ENCODE data around the gene ENTREP1.
"Not testable (repeated sequence)": the region's sequence is repeated elsewhere in the genome, so short reads cannot be mapped to it uniquely, and the experiment has no call there.

The ENTREP1 gene, protein sequence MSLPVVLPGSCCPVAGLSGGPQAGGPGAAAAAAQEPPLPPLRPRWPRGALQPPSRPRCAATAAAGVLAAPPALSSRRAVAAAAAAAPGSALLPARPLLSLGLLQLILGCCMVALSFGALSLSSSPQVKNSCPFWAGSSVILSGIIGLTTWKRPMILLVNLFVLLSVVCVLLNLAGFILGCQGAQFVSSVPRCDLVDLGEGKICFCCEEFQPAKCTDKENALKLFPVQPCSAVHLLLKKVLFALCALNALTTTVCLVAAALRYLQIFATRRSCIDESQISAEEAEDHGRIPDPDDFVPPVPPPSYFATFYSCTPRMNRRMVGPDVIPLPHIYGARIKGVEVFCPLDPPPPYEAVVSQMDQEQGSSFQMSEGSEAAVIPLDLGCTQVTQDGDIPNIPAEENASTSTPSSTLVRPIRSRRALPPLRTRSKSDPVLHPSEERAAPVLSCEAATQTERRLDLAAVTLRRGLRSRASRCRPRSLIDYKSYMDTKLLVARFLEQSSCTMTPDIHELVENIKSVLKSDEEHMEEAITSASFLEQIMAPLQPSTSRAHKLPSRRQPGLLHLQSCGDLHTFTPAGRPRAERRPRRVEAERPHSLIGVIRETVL

DNA sequence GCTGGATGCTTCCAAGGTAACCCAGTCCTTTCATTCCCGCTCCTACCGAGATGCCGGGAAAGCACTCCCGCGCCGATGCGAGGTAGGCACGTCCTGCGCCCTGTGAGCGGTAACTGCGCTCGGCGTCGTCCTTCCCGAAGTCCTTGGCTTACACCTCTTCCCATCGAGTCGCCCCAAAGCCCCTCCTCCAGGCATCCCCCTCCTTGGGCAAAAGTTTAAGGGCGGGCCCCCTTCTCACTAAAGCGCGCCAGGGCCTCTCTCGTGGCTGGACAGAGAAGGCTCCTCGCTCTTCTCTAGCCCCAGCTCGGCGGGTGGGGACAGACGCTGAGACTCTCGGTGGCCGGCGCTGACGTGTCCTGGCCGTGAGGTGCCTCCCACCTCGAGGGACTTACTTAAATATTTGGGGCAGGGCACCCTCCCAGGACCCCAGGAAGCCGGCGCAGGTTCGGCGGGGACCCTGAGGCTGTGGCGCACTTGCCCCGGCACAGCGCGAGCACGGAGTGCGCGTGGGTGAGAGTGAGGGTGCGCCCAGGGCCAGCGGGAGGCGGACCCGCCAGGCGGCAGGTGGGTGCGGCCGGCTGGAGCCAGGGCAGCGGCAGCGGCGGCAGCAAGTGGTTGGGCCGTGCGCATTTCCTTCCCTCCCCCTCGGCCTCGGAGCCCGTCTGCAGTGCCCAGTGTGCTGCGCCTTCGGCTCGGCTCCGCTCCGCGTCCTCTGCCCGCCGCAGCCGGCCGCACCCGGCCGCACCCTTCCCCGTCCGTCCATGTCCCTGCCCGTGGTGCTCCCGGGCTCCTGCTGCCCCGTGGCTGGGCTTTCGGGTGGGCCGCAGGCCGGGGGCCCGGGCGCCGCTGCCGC lies at the start of gene ENTREP1:
Gene ENTREP1, plus strand, starts transcription at position 667 of the 853 bp plus-strand sequence. Its CDS starts 95 bp downstream, at position 762.
- DNase-seq: no peak

DNA sequence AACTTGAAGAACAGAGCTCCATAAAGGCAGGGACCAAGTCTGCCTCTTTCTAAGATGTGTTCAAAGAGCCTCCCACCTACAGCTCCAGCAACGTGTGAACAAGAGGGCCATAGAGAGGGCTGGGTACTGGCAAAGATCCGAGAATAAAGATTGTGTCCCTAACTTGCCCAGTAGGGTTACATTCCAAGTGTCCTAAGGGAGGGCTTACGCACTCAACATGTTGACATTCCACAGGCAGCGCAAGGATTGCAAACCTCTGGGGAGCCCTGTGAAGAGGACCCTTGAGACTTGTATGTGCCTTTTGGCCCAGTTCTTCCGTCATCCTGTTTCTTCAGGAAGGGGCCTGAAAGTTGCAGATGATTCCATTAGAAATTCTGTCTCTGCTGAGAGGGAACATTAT lies 48.2 kb upstream of the ENTREP1 start:
- no peak for DNase-seq

- DNase-seq: no peak
These were observed 45.8 kb upstream of the ENTREP1 start for GRCh38 chr9:69279084-69279731.

GRCh38 chr9:69279733-69280132 lies 45.3 kb upstream of the ENTREP1 start:
- DNase-seq: no peak

DNA sequence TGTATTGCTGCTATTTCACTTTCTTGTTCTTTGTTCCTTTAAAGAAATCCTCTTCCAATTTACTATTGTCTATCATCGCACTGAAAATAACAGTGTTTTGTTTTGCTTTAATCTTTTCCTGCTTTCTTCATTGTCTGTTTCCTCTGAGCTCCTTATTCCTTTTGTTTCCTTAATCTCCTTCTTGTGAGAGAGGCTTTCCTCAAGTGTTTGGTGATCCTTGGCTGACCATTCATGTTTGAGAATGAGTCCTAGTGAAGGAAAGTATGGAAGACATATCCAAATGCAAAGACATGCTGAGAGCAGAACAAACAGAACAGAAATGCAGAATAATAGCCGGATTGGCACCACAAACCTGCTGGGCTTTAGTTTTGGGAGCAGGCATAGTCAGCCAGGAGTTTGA lies 42.0 kb upstream of the ENTREP1 start:
- no peak for DNase-seq

GRCh38 chr9:69292078-69292477 lies 32.9 kb upstream of the ENTREP1 start:
- DNase-seq: no peak

DNA sequence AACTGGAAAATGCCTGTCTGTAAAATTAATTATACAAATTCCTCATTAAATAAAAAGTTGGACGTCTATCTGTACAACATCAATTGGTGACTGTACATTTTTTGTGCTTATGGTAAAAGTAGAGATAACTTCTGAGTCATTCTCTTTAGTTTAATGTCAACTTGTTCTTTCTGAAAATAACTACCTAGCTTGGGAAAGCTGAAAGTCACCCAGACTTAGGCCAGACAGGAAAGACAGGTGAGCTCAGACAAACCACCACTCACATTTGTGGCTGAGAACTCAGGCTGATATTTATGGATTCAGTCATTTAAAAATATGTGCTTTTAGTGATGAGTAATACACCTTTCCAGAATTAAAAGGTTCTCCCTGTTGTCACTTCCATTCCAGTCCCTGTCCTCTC lies 31.9 kb upstream of the ENTREP1 start:
- DNase-seq: no peak

GRCh38 chr9:69295872-69296552 lies 29.0 kb upstream of the ENTREP1 start:
- DNase-seq: no peak

DNA sequence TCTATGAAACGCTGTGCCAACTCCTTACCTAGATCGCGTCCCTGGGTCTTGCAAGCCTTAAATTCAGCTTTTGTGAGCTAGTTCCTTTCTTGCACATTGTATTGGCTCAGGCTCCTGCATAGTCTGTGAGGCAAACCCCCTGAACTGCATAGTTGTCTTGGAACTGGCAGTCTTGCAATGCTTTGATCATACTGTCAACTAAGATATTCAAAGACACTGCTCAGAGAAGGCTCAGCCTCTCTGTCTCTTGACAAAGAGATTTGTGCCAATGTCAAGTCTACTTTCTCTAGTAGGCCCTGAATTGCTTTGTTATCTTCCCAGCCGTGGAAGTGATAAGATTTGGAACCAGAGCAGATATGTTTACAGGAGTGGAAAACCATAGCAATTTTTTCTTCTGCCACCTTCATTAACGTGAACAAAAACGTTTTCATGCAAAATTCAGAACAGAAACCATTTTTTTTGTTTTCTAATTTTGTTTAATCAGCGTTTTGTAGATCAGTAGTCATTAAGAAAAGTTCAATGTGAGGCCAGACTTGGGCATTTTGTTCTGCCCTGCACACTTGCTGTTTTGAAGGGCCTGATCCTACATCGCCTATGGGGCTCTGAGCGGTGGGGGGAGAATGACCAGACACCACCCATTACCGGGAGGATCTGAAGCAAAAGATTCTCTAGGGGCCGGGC lies 27.6 kb upstream of the ENTREP1 start:
- no peak for DNase-seq

DNA sequence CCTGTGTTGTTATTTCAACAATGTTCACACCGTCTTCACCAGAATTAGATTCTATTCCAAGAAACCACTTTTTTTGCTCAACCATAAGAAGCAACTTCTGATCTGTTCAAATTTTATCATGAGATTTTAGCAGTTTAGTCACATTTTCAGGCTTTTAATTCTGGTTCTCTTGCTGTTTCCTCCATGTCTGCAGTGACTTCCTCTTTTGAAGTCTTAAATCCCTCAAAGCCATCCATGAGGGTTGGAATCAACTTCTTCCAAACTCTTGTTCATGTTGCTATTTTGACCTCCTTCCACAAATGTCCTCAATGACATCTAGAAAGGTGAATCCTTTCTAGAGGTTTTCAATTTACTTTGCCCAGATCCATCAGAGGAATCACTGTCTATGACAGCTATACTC lies 25.7 kb upstream of the ENTREP1 start:
- no peak for DNase-seq

DNA sequence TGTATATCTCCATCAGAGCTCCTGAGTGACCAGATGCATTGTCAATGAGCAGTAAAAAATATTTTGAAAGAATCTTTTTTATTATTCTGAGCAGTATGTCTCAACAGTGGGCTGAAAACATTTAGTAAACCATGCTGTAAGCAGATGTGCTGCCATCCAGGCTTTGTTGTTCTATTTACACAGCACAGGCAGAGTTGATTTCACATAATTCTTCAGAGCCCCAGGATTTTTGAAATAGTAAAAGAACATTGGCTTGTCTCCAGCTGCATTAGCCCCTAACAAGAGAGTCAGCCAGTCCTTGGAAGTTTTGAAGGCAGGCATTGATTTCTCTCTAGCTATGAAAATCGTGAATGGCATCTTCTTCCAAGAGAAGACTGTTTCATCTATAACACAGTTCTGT lies 25.2 kb upstream of the ENTREP1 start:
- no peak for DNase-seq

DNA sequence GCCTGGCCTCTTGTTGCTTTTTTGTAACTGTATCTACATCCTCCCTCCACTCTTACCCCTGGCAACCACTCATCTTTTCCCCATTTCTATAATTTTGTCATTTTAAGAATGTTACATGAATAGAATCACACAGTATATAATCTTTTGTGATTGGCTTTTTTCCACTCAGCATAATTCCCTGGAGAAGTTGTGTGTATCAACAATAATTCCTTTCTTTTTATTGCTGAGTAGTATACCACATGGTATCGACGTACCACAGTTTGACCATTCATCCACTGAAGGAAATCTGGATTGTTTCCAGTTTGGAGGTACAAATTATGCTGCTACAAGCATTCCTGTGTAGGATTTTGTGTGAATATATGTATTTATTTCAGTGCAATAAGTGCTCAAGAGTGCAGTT lies 21.7 kb upstream of the ENTREP1 start:
- no peak for DNase-seq

DNA sequence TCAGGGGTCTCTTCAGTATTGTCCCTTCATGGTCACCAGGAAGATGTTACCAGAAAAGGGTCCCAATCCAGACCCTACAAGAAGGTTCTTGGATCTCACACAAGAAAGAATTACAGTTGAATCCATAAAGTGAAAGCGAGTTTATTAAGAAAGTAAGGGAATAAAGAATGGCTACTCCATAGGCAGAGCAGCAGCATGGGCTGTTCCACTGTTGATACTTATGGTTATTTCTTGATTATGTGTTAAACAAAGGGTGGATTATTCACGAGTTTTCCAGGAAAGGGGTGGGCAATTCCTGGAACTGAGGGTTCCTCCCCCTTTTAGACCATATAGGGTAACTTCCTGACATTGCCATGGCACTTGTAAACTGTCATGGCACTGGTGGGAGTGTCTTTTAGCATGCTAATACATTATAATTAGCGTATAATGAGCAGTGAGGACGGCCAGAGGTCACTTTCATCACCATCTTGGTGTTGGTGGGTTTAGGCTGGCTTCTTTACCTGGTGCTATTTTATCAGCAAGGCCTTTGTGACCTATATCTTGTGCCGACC lies 18.0 kb upstream of the ENTREP1 start:
- DNase-seq: not testable (repeated sequence)

DNA sequence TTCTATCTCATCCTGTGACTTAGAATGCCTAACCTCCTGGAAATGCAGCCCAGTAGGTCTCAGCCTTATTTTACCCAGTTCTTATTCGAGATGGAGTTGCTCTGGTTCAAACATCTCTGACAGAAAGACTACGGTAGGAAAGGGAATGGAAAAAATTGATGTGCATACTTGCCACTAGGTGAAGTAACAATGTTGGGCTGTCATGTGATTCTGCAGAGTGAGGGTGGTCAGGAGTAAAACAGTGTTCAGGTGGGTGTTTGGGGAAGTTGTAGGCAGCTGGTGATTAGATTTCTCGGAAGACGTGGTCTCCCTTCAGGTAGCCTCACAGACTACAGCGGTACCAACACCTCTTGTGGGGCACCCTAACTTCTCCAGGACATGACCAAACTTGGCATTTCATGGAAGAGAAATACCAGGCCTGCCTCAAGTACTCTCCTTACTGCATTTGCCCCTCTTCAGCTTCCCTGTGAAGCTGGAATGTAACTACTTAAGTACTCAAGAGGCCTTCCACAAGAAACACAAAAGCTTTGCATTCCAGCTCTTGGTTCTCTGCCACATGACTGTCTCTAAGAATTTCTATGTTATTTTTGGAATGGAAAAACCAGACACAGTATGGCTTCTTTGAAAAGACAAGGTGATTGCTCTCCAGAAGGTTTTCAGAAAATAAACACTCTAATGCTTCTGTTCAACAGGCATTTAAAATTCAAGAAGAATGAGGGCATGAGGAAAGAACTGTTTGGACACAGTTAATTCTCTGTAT lies 17.4 kb upstream of the ENTREP1 start:
- no peak for DNase-seq

DNA sequence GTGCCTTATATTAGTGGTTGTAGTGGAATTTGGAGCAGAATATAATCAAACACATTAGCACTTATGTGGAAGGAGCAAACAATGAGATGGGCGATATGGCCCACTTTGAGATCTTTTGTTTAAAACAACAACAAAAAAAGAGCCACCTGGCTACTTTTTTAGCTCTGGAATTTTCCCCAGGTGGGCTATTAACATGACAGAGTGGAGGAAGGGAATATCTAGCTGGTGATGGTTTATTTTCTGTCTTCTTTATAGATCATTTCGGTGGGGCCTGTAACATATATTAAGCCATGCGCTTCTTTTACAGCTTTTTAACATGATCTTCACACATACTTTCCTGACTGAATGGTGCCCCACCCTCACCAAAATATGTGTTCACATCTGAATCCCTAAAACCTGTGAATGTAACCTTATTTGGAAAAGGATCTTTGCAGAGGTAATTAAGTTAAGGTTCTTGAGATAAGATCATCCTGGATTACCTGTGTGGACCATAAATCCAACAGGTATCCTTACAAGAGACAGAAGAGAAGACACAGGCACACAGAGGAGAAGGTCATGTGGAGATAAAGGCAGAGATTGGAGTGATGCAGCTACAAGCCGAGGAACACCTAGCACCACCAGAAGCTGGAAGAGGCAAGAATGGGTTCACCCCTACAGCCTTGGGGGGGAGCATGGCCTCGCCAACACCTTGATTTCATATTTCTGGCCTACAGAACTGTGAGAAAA lies 16.6 kb upstream of the ENTREP1 start:
- DNase-seq: no peak

DNA sequence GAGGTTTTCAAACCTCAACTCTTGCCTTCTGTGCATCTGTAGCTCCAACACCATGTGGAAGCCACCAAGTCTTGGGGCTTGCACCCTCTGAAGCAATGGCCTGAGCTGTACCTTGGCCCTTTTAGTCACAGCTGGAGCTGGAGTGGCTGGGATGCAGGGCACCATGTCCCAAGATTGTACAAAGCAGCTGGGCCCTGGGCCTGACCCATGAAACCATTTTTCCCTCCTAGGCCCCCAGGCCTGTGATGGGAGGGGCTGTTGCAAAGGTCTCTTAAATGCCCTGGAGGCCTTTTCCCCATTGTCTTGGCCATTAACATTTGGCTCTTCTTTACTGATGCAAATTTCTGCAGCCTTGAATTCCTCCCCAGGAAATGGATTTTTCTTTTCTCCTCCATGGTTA lies 11.8 kb upstream of the ENTREP1 start:
- DNase-seq: no peak

- no peak for DNase-seq
These were observed 10.5 kb upstream of the ENTREP1 start for GRCh38 chr9:69314547-69314946.

DNA sequence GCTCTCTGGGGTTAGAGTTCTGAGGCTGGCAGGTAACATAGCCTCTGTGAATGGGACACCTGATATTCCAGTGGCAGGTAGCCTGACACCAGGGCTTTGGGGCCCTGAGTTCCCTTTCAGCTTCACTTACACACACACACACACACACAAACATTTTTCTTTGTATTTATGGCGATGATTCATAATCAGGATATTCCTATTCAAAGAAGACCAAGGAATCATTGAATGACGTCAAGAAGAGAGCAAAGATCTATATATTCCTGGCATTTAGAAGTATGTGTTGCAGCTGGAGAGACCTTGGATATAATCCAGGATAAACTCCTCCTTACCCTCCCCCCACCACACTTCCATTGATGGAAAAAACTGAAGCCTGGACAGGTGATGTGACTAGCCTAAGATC lies 7.9 kb upstream of the ENTREP1 start:
- DNase-seq: no peak

DNA sequence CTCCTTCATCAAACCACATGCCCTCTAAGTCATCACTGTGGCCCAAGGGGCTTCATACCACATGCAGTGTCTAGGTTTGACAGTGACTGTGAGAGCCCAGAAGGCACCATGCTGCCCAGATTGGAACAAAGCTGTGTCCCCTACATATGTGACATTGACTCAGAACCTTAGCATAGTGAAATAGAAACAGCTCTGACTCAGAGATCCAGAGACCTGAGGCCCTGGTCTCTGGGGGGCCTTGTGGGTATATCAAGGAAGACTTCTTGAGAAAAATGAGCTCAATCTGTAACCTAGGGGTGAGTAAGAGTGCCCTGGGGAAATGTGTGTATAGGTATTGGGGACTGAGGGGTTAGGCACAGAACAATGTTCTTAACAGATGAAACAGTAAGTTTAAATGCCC lies 7.1 kb upstream of the ENTREP1 start:
- DNase-seq: no peak
